ENCODE results near the gene ARHGAP15. TPM values are rescaled to one million over a fixed set of nuclear protein-coding genes. Genes with fewer than 3 reads are reported as not detected.
A peak's percentile ranks its signal among the peaks of the same experiment; 100 is the strongest.

The ARHGAP15 gene
- total and polyA plus RNA-seq, 7 experiments from 2014 or later, result 164 to 311 (median 201) TPM

DNA sequence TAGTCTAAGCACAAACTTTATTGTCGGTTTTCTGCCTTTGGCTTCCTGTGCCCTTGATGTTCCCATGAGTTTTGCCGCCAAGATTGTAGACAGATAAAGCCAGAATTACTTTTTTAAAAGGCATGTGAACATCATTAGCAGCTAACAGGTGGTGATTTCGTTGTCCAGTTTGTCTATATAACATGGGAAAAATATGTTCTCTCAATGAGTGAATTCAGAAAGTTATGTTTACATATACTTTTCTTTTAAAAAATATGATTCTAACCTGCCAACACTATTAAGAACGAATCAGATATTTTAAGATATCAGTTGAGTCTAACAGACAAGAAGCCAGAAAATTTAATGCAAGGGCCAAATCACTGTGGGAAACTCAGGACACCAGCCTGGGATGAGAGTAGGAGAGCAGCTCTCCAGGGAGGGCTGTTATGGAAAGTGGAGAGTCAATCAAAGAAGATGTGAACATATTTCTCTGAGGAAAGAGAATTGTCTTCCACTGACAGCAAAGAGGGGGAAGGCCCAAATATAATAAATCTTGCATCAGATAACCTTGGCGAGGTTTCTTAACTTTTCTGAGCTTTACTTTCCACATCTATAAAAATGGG lies 311.3 kb downstream of the ARHGAP15 start:
- no peaks in the 10 kb centered on the region for H3K9me3 ChIP-seq (ENCODE audit: control insufficient read depth in 2 of 3, low read length in 3 of 3)
- CTCF ChIA-PET, result no interaction called here
- no peaks in the 10 kb centered on the region for H3K4me1 ChIP-seq (ENCODE audit: control insufficient read depth in 2 of 2, insufficient read depth in 2 of 2, low read length in 2 of 2)
- H3K27ac Mint-ChIP-seq, result peak overlapping the region in 6 of 9 donors; percentile 4 to 71 (median 28)
- POLR2A ChIA-PET, result no interaction called here
- H3K4me3 Mint-ChIP-seq, result no peak overlapping the region
- intact Hi-C loops (cut with micrococcal nuclease), result loop anchor here in 1 of 2 donors (1.0 kb wide), 1 partner anchor 11 kb away; no protein-coding TSS in a partner anchor
- H3K27ac ChIP-seq (ENCODE audit: low read depth, low read length), result no peak overlapping the region
- H3K9me3 Mint-ChIP-seq, result no peaks in the 10 kb centered on the region
- H3K36me3 Mint-ChIP-seq, result peaks cover 8 to 61% (median 37%) of the 10 kb centered on the region in 5 donors
- DNase-seq (no peak), ATAC-seq (no peak)
- H3K27me3 ChIP-seq (ENCODE audit: control insufficient read depth in 2 of 2, insufficient read depth in 2 of 2, low read length in 2 of 2), result no peaks in the 10 kb centered on the region
- H3K4me3 ChIP-seq (ENCODE audit: low read length), result no peak overlapping the region
- H3K36me3 ChIP-seq (ENCODE audit: control insufficient read depth in 2 of 3, insufficient read depth in 3 of 3, low read length in 3 of 3), result peaks cover 8 to 11% (median 10%) of the 10 kb centered on the region in 3 experiments
- peaks cover 5 to 26% (median 16%) of the 10 kb centered on the region in 7 donors for H3K4me1 Mint-ChIP-seq
- no peaks in the 10 kb centered on the region for H3K27me3 Mint-ChIP-seq

GRCh38 chr2:143442193-143442592 lies 313.0 kb downstream of the ARHGAP15 start:
- ATAC-seq, result no peak

GRCh38 chr2:143451642-143452281 lies 322.5 kb downstream of the ARHGAP15 start:
- Mint-ChIP-seq H3K27ac (peak overlapping the region in 3 of 9 donors; percentile 1 to 34 (median 23)), H3K36me3 (peaks cover 3 to 45% (median 32%) of the 10 kb centered on the region in 5 donors), H3K9me3 (peaks cover 0 to 1% (median 0%) of the 10 kb centered on the region in 11 donors), H3K4me3 (peak overlapping the region in 3 of 10 donors; percentile 7 to 44 (median 34)), H3K27me3 (no peaks in the 10 kb centered on the region), H3K4me1 (peaks cover 22 to 78% (median 50%) of the 10 kb centered on the region in 7 donors)
- Histone ChIP-seq H3K27ac (ENCODE audit: low read depth, low read length) (no peak overlapping the region), H3K4me3 (ENCODE audit: low read length) (no peak overlapping the region), H3K27me3 (ENCODE audit: control insufficient read depth in 2 of 2, insufficient read depth in 2 of 2, low read length in 2 of 2) (no peaks in the 10 kb centered on the region), H3K9me3 (ENCODE audit: control insufficient read depth in 2 of 3, low read length in 3 of 3) (no peaks in the 10 kb centered on the region), H3K4me1 (ENCODE audit: control insufficient read depth in 2 of 2, insufficient read depth in 2 of 2, low read length in 2 of 2) (peaks cover 10 to 16% of the 10 kb centered on the region in 2 donors), H3K36me3 (ENCODE audit: control insufficient read depth in 2 of 3, insufficient read depth in 3 of 3, low read length in 3 of 3) (no peaks in the 10 kb centered on the region)
- intact Hi-C loops (cut with micrococcal nuclease), result loop anchor here in 1 of 2 donors (1.0 to 10.0 kb wide), 2 partner anchors 10 to 417 kb away; no protein-coding TSS in a partner anchor
- DNase-seq (no peak), ATAC-seq (no peak)
- POLR2A ChIA-PET, result no interaction called here
- CTCF ChIA-PET, result no interaction called here

More at GRCh38 chr2:143442193-143442592, 313.0 kb downstream of the ARHGAP15 start:
- peak overlapping the region in 1 of 10 donors; percentile 19 for H3K4me3 Mint-ChIP-seq
- H3K9me3 ChIP-seq (ENCODE audit: control insufficient read depth in 2 of 3, low read length in 3 of 3), result no peaks in the 10 kb centered on the region
- H3K36me3 Mint-ChIP-seq, result peaks cover 8 to 59% (median 33%) of the 10 kb centered on the region in 5 donors
- POLR2A ChIA-PET, result interaction anchor here (0.6 kb wide), 1 partner anchor 8 kb away, joined by 3 read pairs; no protein-coding TSS in a partner anchor
- H3K4me3 ChIP-seq (ENCODE audit: low read length), result no peak overlapping the region
- DNase-seq, result no peak
- intact Hi-C loops (cut with micrococcal nuclease), result no loop called here
- H3K36me3 ChIP-seq (ENCODE audit: control insufficient read depth in 2 of 3, insufficient read depth in 3 of 3, low read length in 3 of 3), result peaks cover 4 to 7% (median 6%) of the 10 kb centered on the region in 3 experiments
- peak overlapping the region in 1 of 9 donors; percentile 75 for H3K27ac Mint-ChIP-seq
- CTCF ChIA-PET, result no interaction called here
- no peaks in the 10 kb centered on the region for H3K27me3 ChIP-seq (ENCODE audit: control insufficient read depth in 2 of 2, insufficient read depth in 2 of 2, low read length in 2 of 2)
- no peaks in the 10 kb centered on the region for H3K27me3 Mint-ChIP-seq
- H3K4me1 Mint-ChIP-seq, result peaks cover 5 to 31% (median 17%) of the 10 kb centered on the region in 7 donors
- H3K4me1 ChIP-seq (ENCODE audit: control insufficient read depth in 2 of 2, insufficient read depth in 2 of 2, low read length in 2 of 2), result no peaks in the 10 kb centered on the region
- H3K27ac ChIP-seq (ENCODE audit: low read depth, low read length), result no peak overlapping the region
- H3K9me3 Mint-ChIP-seq, result no peaks in the 10 kb centered on the region

DNA sequence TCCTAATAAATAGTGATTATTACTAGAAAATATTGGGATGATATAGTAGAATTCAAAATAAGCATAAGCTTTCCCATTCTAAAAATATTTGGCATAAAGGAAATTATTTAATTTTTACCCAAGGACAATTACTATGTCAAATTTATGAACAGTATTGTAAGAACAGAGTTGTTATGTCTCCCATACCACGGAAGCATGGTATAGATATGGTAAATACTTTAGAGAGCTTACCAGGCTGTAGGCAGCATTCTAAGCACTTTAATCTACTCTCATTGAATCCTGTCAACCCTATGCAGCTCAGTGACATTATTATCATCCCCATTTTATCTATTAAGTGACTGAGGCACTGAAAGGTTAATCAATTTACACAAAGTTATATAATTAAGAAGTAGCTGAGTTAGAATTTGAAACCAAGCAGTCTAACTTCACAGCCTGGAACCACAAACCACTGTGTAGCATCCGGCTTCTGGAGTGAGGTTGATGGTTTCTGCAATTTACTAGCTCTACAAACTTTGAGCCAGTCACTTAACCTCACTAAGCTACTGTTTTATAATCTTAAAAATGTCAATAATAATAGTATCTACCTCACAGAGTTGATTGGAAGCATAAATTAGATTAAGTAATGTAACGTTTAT lies 323.7 kb downstream of the ARHGAP15 start:
- H3K36me3 Mint-ChIP-seq, result peaks cover 4 to 43% (median 25%) of the 10 kb centered on the region in 5 donors
- ChIA-PET POLR2A (interaction anchor here (1.2 kb wide), 1 partner anchor 21 kb away, joined by 3 read pairs; no protein-coding TSS in a partner anchor), CTCF (no interaction called here)
- H3K9me3 ChIP-seq (ENCODE audit: control insufficient read depth in 2 of 3, low read length in 3 of 3), result no peaks in the 10 kb centered on the region
- H3K4me3 Mint-ChIP-seq, result peak overlapping the region in 7 of 10 donors; percentile 2 to 45 (median 22)
- H3K9me3 Mint-ChIP-seq, result peaks cover 0 to 3% (median 0%) of the 10 kb centered on the region in 11 donors
- ATAC-seq (peak; percentile 86), DNase-seq (peak in 6 of 9 donors; percentile 8 to 52 (median 32))
- H3K36me3 ChIP-seq (ENCODE audit: control insufficient read depth in 2 of 3, insufficient read depth in 3 of 3, low read length in 3 of 3), result no peaks in the 10 kb centered on the region
- H3K4me1 ChIP-seq (ENCODE audit: control insufficient read depth in 2 of 2, insufficient read depth in 2 of 2, low read length in 2 of 2), result peaks cover 10 to 16% of the 10 kb centered on the region in 2 donors
- H3K27me3 Mint-ChIP-seq, result no peaks in the 10 kb centered on the region
- intact Hi-C loops (cut with micrococcal nuclease), result loop anchor here in 1 of 2 donors (10.0 kb wide), 1 partner anchor 418 kb away; no protein-coding TSS in a partner anchor
- H3K4me3 ChIP-seq (ENCODE audit: low read length), result no peak overlapping the region
- H3K27ac Mint-ChIP-seq, result peak overlapping the region in 3 of 9 donors; percentile 11 to 51 (median 34)
- H3K27ac ChIP-seq (ENCODE audit: low read depth, low read length), result no peak overlapping the region
- H3K27me3 ChIP-seq (ENCODE audit: control insufficient read depth in 2 of 2, insufficient read depth in 2 of 2, low read length in 2 of 2), result no peaks in the 10 kb centered on the region
- H3K4me1 Mint-ChIP-seq, result peaks cover 18 to 70% (median 46%) of the 10 kb centered on the region in 7 donors

- Mint-ChIP-seq H3K36me3 (peaks cover 7 to 46% (median 28%) of the 10 kb centered on the region in 5 donors), H3K9me3 (peaks cover 0 to 3% (median 0%) of the 10 kb centered on the region in 11 donors), H3K4me1 (peaks cover 14 to 60% (median 38%) of the 10 kb centered on the region in 7 donors), H3K4me3 (no peak overlapping the region), H3K27ac (peak overlapping the region in 1 of 9 donors; percentile 12), H3K27me3 (no peaks in the 10 kb centered on the region)
- H3K4me1 ChIP-seq (ENCODE audit: control insufficient read depth in 2 of 2, insufficient read depth in 2 of 2, low read length in 2 of 2), result peaks cover 13 to 16% of the 10 kb centered on the region in 2 donors
- no peak overlapping the region for H3K27ac ChIP-seq (ENCODE audit: low read depth, low read length)
- H3K36me3 ChIP-seq (ENCODE audit: control insufficient read depth in 2 of 3, insufficient read depth in 3 of 3, low read length in 3 of 3), result no peaks in the 10 kb centered on the region
- H3K9me3 ChIP-seq (ENCODE audit: control insufficient read depth in 2 of 3, low read length in 3 of 3), result no peaks in the 10 kb centered on the region
- ATAC-seq, result no peak
- no peak for DNase-seq
- no peak overlapping the region for H3K4me3 ChIP-seq (ENCODE audit: low read length)
- intact Hi-C loops (cut with micrococcal nuclease), result loop anchor here in 1 of 2 donors (10.0 kb wide), 1 partner anchor 419 kb away; no protein-coding TSS in a partner anchor
- no peaks in the 10 kb centered on the region for H3K27me3 ChIP-seq (ENCODE audit: control insufficient read depth in 2 of 2, insufficient read depth in 2 of 2, low read length in 2 of 2)
- ChIA-PET POLR2A (no interaction called here), CTCF (no interaction called here)
Measured at GRCh38 chr2:143453981-143454511, 324.8 kb downstream of the ARHGAP15 start.

DNA sequence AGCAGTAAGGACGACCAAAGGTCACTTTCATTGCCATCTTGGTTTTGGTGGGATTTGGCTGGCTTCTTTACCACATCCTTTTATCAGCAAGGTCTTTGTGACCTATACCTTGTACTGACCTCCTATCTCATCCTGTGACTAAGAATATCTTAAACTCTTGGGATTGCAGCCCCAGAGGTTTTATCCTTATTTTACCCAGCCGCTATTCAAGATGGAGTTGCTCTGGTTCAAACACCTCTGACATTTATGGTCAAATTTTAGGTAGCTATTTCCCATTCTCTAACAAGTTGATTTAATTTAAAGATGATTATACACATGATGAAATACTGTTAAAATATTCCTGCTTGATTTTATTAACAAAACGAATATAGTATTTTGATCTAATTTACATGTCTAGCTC lies 326.1 kb downstream of the ARHGAP15 start:
- Histone ChIP-seq H3K27ac (ENCODE audit: low read depth, low read length) (no peak overlapping the region), H3K9me3 (ENCODE audit: control insufficient read depth in 2 of 3, low read length in 3 of 3) (no peaks in the 10 kb centered on the region), H3K36me3 (ENCODE audit: control insufficient read depth in 2 of 3, insufficient read depth in 3 of 3, low read length in 3 of 3) (no peaks in the 10 kb centered on the region), H3K4me1 (ENCODE audit: control insufficient read depth in 2 of 2, insufficient read depth in 2 of 2, low read length in 2 of 2) (peaks cover 13 to 16% of the 10 kb centered on the region in 2 donors), H3K4me3 (ENCODE audit: low read length) (no peak overlapping the region), H3K27me3 (ENCODE audit: control insufficient read depth in 2 of 2, insufficient read depth in 2 of 2, low read length in 2 of 2) (no peaks in the 10 kb centered on the region)
- Mint-ChIP-seq H3K4me3 (no peak overlapping the region), H3K4me1 (peaks cover 14 to 53% (median 36%) of the 10 kb centered on the region in 7 donors), H3K27ac (peak overlapping the region in 1 of 9 donors; percentile 9), H3K27me3 (no peaks in the 10 kb centered on the region), H3K9me3 (peaks cover 0 to 3% (median 0%) of the 10 kb centered on the region in 11 donors), H3K36me3 (peaks cover 7 to 48% (median 36%) of the 10 kb centered on the region in 5 donors)
- ATAC-seq, result no peak
- POLR2A ChIA-PET, result no interaction called here
- intact Hi-C loops (cut with micrococcal nuclease), result loop anchor here in 1 of 2 donors (10.0 kb wide), 1 partner anchor 421 kb away; no protein-coding TSS in a partner anchor
- no peak for DNase-seq
- CTCF ChIA-PET, result no interaction called here

Measured in naive thymus-derived CD4-positive, alpha-beta T cell (primary cell).